Activated T-cell treated with anti-CD3 and anti-CD28 coated beads, Interleukin-2, amount 50 U/mL, for 24 hours (primary cell): ENCODE results near the gene PROK1.
"Not testable (repeated sequence)": the region's sequence is repeated elsewhere in the genome, so short reads cannot be mapped to it uniquely, and the experiment has no call there.

ENCODE experiments used
- DNase-seq: peaks from one replicate; pipeline ENCODE4 v3.0.0-alpha.2; 2020
- H3K27ac Mint-ChIP-seq: 2 replicates; pipeline ENCODE4 v1.8.0; 2020; ENCODE audit warnings: mild to moderate bottlenecking, mixed read lengths
- H3K27me3 Mint-ChIP-seq: 2 replicates; pipeline ENCODE4 v1.8.0; 2020; ENCODE audit warnings: mixed read lengths
- H3K36me3 Mint-ChIP-seq: 2 replicates; pipeline ENCODE4 v1.8.0; 2020; ENCODE audit warnings: low read depth, mixed read lengths
- H3K4me1 Mint-ChIP-seq: 2 replicates; pipeline ENCODE4 v1.8.0; 2020; ENCODE audit warnings: low read depth, mixed read lengths
- H3K4me3 Mint-ChIP-seq: 2 replicates; pipeline ENCODE4 v1.8.0; 2020; ENCODE audit warnings: mild to moderate bottlenecking, moderate library complexity, mixed read lengths
- H3K9me3 Mint-ChIP-seq: 2 replicates; pipeline ENCODE4 v1.8.0; 2020; ENCODE audit warnings: mixed read lengths

Gene PROK1, protein sequence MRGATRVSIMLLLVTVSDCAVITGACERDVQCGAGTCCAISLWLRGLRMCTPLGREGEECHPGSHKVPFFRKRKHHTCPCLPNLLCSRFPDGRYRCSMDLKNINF

DNA sequence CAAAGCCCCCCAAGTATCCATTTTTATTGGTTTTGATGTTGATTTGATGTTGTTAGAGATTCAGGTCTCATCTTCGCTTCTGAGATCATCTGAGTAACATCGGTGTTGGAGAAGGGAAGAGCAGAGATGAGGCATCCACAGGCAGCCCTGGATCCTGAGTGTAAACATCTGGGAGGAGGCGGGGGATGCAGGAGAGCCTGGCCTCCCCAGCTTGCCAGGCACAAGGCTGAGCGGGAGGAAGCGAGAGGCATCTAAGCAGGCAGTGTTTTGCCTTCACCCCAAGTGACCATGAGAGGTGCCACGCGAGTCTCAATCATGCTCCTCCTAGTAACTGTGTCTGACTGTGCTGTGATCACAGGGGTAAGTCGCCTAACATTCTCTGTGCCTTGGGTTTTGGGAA is at the start of gene PROK1:
PROK1 (plus strand) TSS at position 221 of the 400 bp plus-strand sequence; CDS start at position 289, 68 bp downstream.
- H3K27ac Mint-ChIP-seq = no peak within 1 kb of the TSS
- no peak within 1 kb of the TSS for H3K4me3 Mint-ChIP-seq
- H3K4me1 Mint-ChIP-seq = no peaks in the 10 kb centered on the region
- H3K27me3 Mint-ChIP-seq = peaks cover 6% of the 10 kb centered on the region
- no peaks in the 10 kb centered on the region for H3K36me3 Mint-ChIP-seq
- no peak for DNase-seq
- no peaks in the 10 kb centered on the region for H3K9me3 Mint-ChIP-seq

DNA sequence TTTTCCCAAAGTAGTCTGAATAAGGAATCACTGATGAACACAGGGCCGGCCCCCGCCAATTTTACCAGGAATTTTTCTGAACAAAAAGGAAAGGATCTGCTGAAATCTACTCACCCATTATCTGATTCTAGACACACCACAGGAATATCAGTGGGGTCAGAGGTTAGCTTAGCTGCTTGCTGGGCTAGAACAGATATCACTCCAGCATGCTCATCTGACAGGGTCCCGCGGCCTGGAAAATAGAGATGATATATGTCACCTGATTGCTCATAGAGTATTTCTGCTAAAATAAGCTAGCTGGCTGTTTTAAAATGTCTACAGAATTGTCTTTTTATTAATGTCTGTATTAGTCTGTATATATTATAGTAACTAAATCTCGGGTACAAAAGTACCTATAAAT is 47.1 kb upstream of the PROK1 start:
- Mint-ChIP-seq H3K36me3 (peaks cover 79% of the 10 kb centered on the region), H3K27me3 (no peaks in the 10 kb centered on the region), H3K9me3 (no peaks in the 10 kb centered on the region), H3K4me1 (peaks cover 19% of the 10 kb centered on the region), H3K27ac (no peak overlapping the region), H3K4me3 (no peak overlapping the region)
- DNase-seq = no peak

- peak overlapping the region; percentile 60 for H3K27ac Mint-ChIP-seq
- no peaks in the 10 kb centered on the region for H3K27me3 Mint-ChIP-seq
- no peak for DNase-seq
- peaks cover 24% of the 10 kb centered on the region for H3K4me1 Mint-ChIP-seq
- no peak overlapping the region for H3K4me3 Mint-ChIP-seq
- H3K36me3 Mint-ChIP-seq = peaks cover 73% of the 10 kb centered on the region
- H3K9me3 Mint-ChIP-seq = no peaks in the 10 kb centered on the region
These were observed 46.5 kb upstream of the PROK1 start for GRCh38 chr1:110404401-110404800.

DNA sequence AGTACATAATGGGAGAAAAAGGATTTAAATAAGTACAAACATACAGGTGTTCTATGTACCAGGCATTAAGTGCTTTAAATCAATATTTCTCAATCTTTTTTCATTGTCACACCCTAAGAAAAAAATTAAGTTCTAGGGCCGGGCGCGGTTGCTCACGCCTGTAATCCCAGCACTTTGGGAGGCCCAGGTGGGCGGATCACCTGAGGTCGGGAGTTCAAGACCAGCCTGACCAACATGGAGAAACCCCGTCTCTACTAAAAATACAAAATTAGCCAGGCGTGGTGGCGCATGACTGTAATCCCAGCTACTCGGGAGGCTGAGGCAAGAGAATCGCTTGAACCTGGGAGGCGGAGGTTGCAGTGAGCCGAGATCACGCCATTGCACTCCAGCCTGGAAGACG is 44.5 kb upstream of the PROK1 start:
- not testable (repeated sequence) for DNase-seq, H3K9me3 Mint-ChIP-seq, H3K27me3 Mint-ChIP-seq
- Mint-ChIP-seq H3K36me3 (peaks cover 54% of the 10 kb centered on the region), H3K27ac (peak overlapping the region; percentile 100), H3K4me1 (peaks cover 24% of the 10 kb centered on the region), H3K4me3 (peak overlapping the region; percentile 100)

DNA sequence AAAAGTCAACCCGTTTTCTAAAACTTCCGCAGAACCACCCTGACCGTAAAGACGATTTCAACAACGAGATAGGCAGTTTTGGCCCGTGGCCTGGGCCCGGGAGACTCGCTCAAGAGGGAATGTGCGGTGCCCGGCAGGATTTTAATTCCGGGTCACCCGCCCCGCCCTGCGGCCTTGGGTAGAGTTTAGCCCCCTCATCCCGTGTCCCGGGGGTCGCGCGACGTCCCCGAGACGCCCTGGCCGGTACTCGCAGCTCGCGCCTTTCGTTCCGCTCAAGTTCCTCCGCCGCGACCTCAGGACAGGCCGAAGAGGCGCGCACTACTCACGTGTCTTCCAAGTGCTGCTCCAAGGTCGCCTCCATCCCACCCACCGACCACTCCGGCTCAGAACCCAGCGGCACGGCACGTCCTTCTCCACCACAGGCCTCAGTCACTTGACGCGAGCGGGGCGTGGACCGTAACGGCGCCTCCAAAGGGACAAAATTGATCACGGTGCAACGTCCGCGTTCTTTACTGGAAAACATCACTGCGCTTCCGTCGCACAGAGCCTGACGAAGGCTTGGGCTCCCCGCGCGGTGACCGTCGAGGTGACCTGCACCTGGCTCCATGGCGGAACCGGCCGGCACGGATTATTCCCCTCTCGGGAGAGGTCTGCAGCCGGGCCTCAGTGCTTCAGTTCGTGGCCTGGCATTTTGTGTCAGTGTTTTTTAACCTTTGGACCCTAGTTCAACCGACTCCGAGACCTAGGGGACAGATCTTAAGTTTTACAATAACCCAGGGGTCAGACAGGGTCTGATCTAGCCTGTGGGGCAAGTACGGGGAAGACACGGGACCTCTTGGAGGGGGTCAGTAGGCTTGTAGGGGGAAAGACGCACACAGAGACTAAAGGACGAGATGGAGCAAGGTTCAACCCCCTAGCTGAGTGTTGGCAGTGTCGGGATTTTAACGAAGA is 43.4 kb upstream of the PROK1 start, which contains the start of gene LAMTOR5:
LAMTOR5 (minus strand) TSS at position 435 of the 951 bp plus-strand sequence; CDS start at position 361, 74 bp downstream.
- DNase-seq = peak; percentile 93
- peak within 1 kb of the TSS; percentile 100 for H3K27ac Mint-ChIP-seq
- H3K36me3 Mint-ChIP-seq = peaks cover 43% of the 10 kb centered on the region
- no peaks in the 10 kb centered on the region for H3K27me3 Mint-ChIP-seq
- H3K4me1 Mint-ChIP-seq = peaks cover 24% of the 10 kb centered on the region
- no peaks in the 10 kb centered on the region for H3K9me3 Mint-ChIP-seq
- peak within 1 kb of the TSS; percentile 100 for H3K4me3 Mint-ChIP-seq

DNA sequence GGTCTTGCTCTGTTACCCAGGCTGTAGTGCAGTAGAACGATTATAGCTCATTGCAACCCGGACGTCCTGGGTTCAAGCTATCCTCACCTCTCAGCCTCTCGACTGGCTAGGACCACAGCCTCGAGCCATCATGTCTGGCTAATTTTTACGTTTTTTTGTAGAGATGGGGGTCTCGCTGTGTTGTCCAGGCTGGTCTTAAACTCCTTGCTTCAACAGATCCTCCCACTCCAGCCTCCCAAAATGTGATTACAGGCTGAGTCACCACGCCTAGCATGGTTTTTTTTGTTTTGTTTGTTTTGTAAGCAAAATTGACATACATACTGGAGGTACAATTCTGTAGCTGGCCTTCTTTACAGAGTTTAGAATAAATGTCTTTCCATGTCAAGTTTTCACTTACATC is 42.5 kb upstream of the PROK1 start:
- no peaks in the 10 kb centered on the region for H3K9me3 Mint-ChIP-seq
- DNase-seq = no peak
- H3K4me1 Mint-ChIP-seq = peaks cover 24% of the 10 kb centered on the region
- no peaks in the 10 kb centered on the region for H3K27me3 Mint-ChIP-seq
- H3K4me3 Mint-ChIP-seq = peak overlapping the region; percentile 100
- H3K36me3 Mint-ChIP-seq = peaks cover 33% of the 10 kb centered on the region
- peak overlapping the region; percentile 100 for H3K27ac Mint-ChIP-seq

DNA sequence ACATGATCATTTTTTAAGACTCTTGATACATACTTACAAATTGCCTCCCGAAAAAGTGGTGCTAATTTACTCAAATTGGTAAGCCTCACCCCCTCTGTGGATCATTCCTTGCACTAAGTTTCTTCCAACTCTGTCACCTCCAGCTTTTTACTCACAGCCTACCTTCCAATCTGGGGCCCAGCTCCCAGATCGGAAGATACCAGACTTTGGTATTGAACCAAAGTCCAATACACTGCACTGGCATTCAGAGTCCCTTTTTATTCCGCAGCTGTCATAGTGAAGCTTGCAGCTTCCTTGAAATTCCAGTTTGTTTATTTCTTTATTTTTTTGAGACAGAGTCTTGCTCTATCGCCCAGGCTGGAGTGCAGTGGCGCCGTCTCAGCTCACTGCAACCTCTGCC is 41.6 kb upstream of the PROK1 start:
- DNase-seq = no peak
- no peak overlapping the region for H3K4me3 Mint-ChIP-seq
- peaks cover 24% of the 10 kb centered on the region for H3K4me1 Mint-ChIP-seq
- H3K9me3 Mint-ChIP-seq = no peaks in the 10 kb centered on the region
- H3K27ac Mint-ChIP-seq = no peak overlapping the region
- H3K36me3 Mint-ChIP-seq = peaks cover 25% of the 10 kb centered on the region
- H3K27me3 Mint-ChIP-seq = no peaks in the 10 kb centered on the region

DNA sequence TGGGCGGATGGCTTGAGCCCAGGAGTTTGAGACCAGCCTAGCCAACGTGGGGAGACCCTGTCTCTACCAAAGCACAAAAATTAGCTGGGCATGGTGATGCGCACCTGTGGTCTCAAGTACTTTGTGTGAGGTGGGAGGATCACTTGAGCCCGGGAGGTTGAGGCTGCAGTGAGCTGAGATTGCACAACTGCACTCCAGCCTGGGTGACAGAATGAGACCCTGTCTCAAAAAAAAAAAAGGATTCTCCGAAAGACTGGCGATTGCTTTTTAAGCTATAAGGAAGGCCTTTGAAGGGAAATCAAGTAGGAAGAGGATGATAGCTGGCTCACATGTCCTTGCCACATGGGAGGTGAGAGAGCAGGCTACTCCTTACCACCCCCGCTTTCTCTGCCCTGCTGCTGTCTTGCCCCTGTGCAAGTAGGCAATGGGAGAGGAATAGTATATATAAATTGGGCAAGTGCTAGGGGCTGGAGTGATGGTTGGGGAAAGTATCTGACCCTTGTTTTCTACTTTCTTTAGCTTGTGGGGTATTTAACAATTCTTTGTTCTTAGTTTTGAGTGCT is 39.7 kb upstream of the PROK1 start:
- Mint-ChIP-seq H3K4me3 (no peak overlapping the region), H3K27ac (no peak overlapping the region), H3K27me3 (no peaks in the 10 kb centered on the region), H3K36me3 (peaks cover 14% of the 10 kb centered on the region), H3K4me1 (peaks cover 20% of the 10 kb centered on the region), H3K9me3 (no peaks in the 10 kb centered on the region)
- DNase-seq = no peak

DNA sequence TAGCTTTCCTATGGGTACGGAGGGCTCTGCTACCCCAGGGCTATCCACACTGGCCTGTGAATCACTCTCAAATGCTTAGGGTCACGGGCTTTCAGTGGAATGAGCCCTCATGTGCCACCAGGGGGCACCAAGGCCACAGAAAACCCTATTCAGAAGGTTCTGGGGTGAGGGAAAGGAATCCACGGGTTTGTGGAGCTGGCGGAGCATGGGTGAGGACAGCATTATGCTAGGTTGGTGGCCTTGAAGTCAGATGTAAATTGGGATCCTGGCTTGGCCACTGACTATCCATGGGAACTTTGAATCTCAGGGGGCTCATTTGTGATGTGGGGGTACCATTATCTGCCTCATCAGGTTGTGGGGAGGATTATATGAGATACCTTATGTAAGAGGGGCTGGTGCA is 38.4 kb upstream of the PROK1 start:
- peak; percentile 68 for DNase-seq
- no peaks in the 10 kb centered on the region for H3K27me3 Mint-ChIP-seq
- peaks cover 4% of the 10 kb centered on the region for H3K36me3 Mint-ChIP-seq
- peak overlapping the region; percentile 12 for H3K27ac Mint-ChIP-seq
- peaks cover 15% of the 10 kb centered on the region for H3K4me1 Mint-ChIP-seq
- no peaks in the 10 kb centered on the region for H3K9me3 Mint-ChIP-seq
- H3K4me3 Mint-ChIP-seq = no peak overlapping the region

DNA sequence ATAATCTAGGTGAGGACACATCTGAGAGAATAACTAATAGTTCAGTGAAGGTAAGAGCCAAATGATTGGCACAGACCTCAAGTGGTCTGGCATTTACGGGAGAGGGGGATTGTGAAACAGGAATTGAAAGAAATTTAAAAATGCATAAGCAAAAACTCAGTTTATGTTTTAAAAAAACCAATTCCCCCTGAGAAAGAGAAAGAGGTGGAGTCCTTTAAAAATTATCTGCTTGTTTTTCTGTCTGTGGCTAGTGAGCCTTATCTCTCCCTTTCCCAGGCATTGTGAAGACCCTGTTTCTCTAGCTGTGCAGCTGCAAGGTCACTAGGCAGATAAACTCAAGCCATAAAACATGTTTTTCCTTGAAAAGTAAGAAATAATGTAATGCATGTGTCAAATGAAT is 37.9 kb upstream of the PROK1 start:
- not testable (repeated sequence) for H3K27me3 Mint-ChIP-seq, DNase-seq, H3K27ac Mint-ChIP-seq, H3K9me3 Mint-ChIP-seq, H3K36me3 Mint-ChIP-seq, H3K4me3 Mint-ChIP-seq
- peaks cover 10% of the 10 kb centered on the region for H3K4me1 Mint-ChIP-seq

DNA sequence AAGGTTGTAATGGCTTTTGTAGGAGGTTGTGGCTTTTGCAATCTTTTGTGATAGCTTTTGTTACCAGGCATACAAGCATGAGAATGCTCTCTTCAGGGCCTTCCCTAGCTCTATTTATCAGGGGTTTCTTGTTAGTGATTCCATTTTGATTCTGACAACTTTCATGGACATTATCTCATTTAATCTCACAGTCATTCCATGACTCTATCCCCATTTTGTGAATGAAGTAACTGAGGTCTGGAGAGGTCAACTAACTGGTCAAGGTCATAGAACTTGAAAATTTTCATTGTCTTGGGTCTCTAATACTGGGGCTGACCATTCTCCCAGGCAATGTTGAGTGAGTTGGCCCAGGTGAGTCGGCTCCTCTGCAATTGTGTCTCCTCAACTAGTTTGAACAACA is 32.2 kb upstream of the PROK1 start:
- H3K4me1 Mint-ChIP-seq = peaks cover 4% of the 10 kb centered on the region
- no peak overlapping the region for H3K4me3 Mint-ChIP-seq
- H3K27me3 Mint-ChIP-seq = peaks cover 4% of the 10 kb centered on the region
- DNase-seq = no peak
- no peak overlapping the region for H3K27ac Mint-ChIP-seq
- no peaks in the 10 kb centered on the region for H3K9me3 Mint-ChIP-seq
- no peaks in the 10 kb centered on the region for H3K36me3 Mint-ChIP-seq

DNA sequence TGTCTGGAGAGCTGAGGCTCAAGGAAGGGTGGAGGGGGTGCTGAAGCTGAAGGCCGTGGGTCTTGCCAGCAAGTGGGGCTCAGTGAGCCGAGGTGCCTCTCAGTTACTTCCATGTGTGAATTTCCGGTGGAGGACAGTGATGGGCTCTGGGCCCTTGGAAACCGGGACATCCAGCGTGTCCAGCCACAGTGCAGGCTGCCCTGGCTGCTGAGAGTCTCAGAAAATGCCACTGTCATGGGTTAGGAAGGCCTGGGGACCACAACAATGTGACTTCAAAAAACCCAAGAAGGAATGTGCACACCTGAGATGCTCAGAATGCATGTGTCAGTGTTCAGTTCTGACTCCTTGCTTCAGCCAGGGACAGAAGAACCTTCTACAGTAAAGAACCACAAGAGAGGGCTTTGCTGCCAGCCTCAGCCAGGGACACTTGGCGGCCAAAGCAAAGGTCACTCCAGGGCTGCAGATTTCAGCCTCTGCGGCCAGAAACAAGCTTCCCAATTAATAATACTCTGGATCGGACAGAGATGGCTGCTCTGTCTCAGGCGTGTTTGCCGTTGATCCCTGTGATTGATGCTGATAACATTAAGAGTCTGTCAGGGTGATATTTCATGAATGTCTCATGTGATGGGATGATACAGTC is 30.8 kb upstream of the PROK1 start:
- DNase-seq = no peak
- Mint-ChIP-seq H3K27me3 (peaks cover 8% of the 10 kb centered on the region), H3K4me1 (peaks cover 4% of the 10 kb centered on the region), H3K27ac (no peak overlapping the region), H3K9me3 (no peaks in the 10 kb centered on the region), H3K4me3 (no peak overlapping the region), H3K36me3 (no peaks in the 10 kb centered on the region)

- H3K9me3 Mint-ChIP-seq = no peaks in the 10 kb centered on the region
- peaks cover 4% of the 10 kb centered on the region for H3K4me1 Mint-ChIP-seq
- H3K27me3 Mint-ChIP-seq = peaks cover 8% of the 10 kb centered on the region
- no peak for DNase-seq
- no peaks in the 10 kb centered on the region for H3K36me3 Mint-ChIP-seq
- no peak overlapping the region for H3K4me3 Mint-ChIP-seq
- H3K27ac Mint-ChIP-seq = no peak overlapping the region
These were observed 29.8 kb upstream of the PROK1 start for GRCh38 chr1:110420874-110421793.
